AG09309 (cell line): ENCODE data around the gene DAAM2.

Experiments used
- DNase-seq: peaks from one replicate; pipeline ENCODE4 v3.0.0-alpha.2; 2010; ENCODE audit warnings: low read depth
- H3K4me3 ChIP-seq: 2 replicates; pipeline ENCODE4 v1.5.1; 2011; ENCODE audit warnings: mild to moderate bottlenecking, low read depth, low read length, moderate library complexity; ENCODE audit not compliant: control insufficient read depth
- CTCF ChIP-seq: IDR thresholded peaks from 2 replicates; pipeline ENCODE4 v1.5.1; 2011; ENCODE audit warnings: mild to moderate bottlenecking, low read depth, low read length, inconsistent platforms; ENCODE audit not compliant: insufficient read depth, control insufficient read depth; ENCODE audit errors: missing control alignments

DAAM2 gene

GRCh38 chr6:39772559-39773273 lies 19.5 kb upstream of the DAAM2 start:
- DNase-seq: no peak
- no peak overlapping the region for H3K4me3 ChIP-seq
- TF ChIP-seq CTCF: no peak

- H3K4me3 ChIP-seq: no peak overlapping the region
- no peak for TF ChIP-seq CTCF
- DNase-seq: no peak
Observed at GRCh38 chr6:39773782-39774181, 18.4 kb upstream of the DAAM2 start.

GRCh38 chr6:39776581-39776980 lies 15.6 kb upstream of the DAAM2 start:
- no peak for DNase-seq
- H3K4me3 ChIP-seq: no peak overlapping the region
- TF ChIP-seq CTCF: no peak

GRCh38 chr6:39777218-39777617 lies 15.0 kb upstream of the DAAM2 start:
- no peak for DNase-seq
- no peak overlapping the region for H3K4me3 ChIP-seq
- no peak for TF ChIP-seq CTCF

GRCh38 chr6:39777661-39778060 lies 14.5 kb upstream of the DAAM2 start:
- DNase-seq: no peak
- TF ChIP-seq CTCF: no peak
- H3K4me3 ChIP-seq: no peak overlapping the region

GRCh38 chr6:39778581-39779255 lies 13.5 kb upstream of the DAAM2 start:
- DNase-seq: peak; percentile 41
- no peak for TF ChIP-seq CTCF
- no peak overlapping the region for H3K4me3 ChIP-seq
